ENCODE measurements around the gene CNST.
"Not testable (repeated sequence)": the region's sequence is repeated elsewhere in the genome, so short reads cannot be mapped to it uniquely, and the experiment has no call there.

CNST gene

GRCh38 chr1:246558041-246558440 lies 8.2 kb upstream of the CNST start:
- DNase-seq = no peak

GRCh38 chr1:246559310-246559709 lies 6.9 kb upstream of the CNST start:
- no peak for DNase-seq

GRCh38 chr1:246560833-246561232 lies 5.4 kb upstream of the CNST start:
- DNase-seq = not testable (repeated sequence)

GRCh38 chr1:246564839-246565750 lies 1.2 kb upstream of the CNST start:
- no peak for DNase-seq

GRCh38 chr1:246565751-246566127 lies 517 bp upstream of the CNST start:
- no peak for DNase-seq

- DNase-seq = peak; percentile 55
Observed at GRCh38 chr1:246566813-246567645, 773 bp downstream of the CNST start.

GRCh38 chr1:246567646-246568235 lies 1.5 kb downstream of the CNST start:
- DNase-seq = no peak

GRCh38 chr1:246569248-246570238 lies 3.3 kb downstream of the CNST start:
- DNase-seq = peak; percentile 6

- DNase-seq = not testable (repeated sequence)
Observed at GRCh38 chr1:246571309-246571708, 5.1 kb downstream of the CNST start.

GRCh38 chr1:246571953-246572352 lies 5.7 kb downstream of the CNST start:
- DNase-seq = no peak

GRCh38 chr1:246572785-246573184 lies 6.5 kb downstream of the CNST start:
- DNase-seq = no peak

- no peak for DNase-seq
Observed at GRCh38 chr1:246573491-246573890, 7.2 kb downstream of the CNST start.

- no peak for DNase-seq
Observed at GRCh38 chr1:246576709-246577032, 10.4 kb downstream of the CNST start.

- DNase-seq = no peak
Observed at GRCh38 chr1:246577082-246577719, 10.9 kb downstream of the CNST start.

GRCh38 chr1:246577720-246578106 lies 11.5 kb downstream of the CNST start:
- DNase-seq = no peak

- DNase-seq = no peak
Observed at GRCh38 chr1:246579818-246580217, 13.6 kb downstream of the CNST start.

- DNase-seq = no peak
Observed at GRCh38 chr1:246580497-246581370, 14.5 kb downstream of the CNST start.

GRCh38 chr1:246582301-246583055 lies 16.2 kb downstream of the CNST start:
- no peak for DNase-seq

- no peak for DNase-seq
Observed at GRCh38 chr1:246583056-246583440, 16.8 kb downstream of the CNST start.
